LHCN-M2 (cell line): ENCODE measurements around the gene ABI1. TPM values are rescaled to one million over a fixed set of nuclear protein-coding genes. Genes with fewer than 3 reads are reported as not detected.
A peak's percentile ranks its signal among the peaks of the same experiment; 100 is the strongest.

Source experiments
- DNase-seq: peaks from one replicate; pipeline ENCODE4 v3.0.0-alpha.2; 2012; ENCODE audit warnings: low read depth
- total RNA-seq: library from RNA; depleted of rRNA; stranded (reverse); fragments of >200 nt; gene quantifications from 2 replicates; pipeline ENCODE4 v1.2.3, GENCODE V29; 2014

Gene ABI1
- total RNA-seq, 1 experiment from 2014 or later, result 42.8 TPM

- DNase-seq, result no peak
Measured at GRCh38 chr10:26855186-26855585, 5.6 kb downstream of the ABI1 start.

- no peak for DNase-seq
Measured at GRCh38 chr10:26854524-26854923, 6.2 kb downstream of the ABI1 start.

GRCh38 chr10:26844396-26844975, 16.3 kb downstream of the ABI1 start:
- DNase-seq, result no peak

- DNase-seq, result no peak
Measured at GRCh38 chr10:26843736-26844135, 17.0 kb downstream of the ABI1 start.

- no peak for DNase-seq
Measured at GRCh38 chr10:26841733-26842317, 18.9 kb downstream of the ABI1 start.

- DNase-seq, result no peak
Measured at GRCh38 chr10:26840938-26841732, 19.6 kb downstream of the ABI1 start.

GRCh38 chr10:26839966-26840627, 20.7 kb downstream of the ABI1 start:
- DNase-seq, result no peak

GRCh38 chr10:26837139-26837538, 23.6 kb downstream of the ABI1 start:
- DNase-seq, result no peak

- no peak for DNase-seq
Measured at GRCh38 chr10:26835025-26835424, 25.7 kb downstream of the ABI1 start.

GRCh38 chr10:26832960-26833359, 27.8 kb downstream of the ABI1 start:
- DNase-seq, result no peak

- no peak for DNase-seq
Measured at GRCh38 chr10:26831936-26832335, 28.8 kb downstream of the ABI1 start.

GRCh38 chr10:26829810-26830515, 30.8 kb downstream of the ABI1 start:
- DNase-seq, result no peak

GRCh38 chr10:26824015-26824690, 36.6 kb downstream of the ABI1 start:
- no peak for DNase-seq

GRCh38 chr10:26821699-26822570, 38.8 kb downstream of the ABI1 start:
- peak; percentile 12 for DNase-seq

- DNase-seq, result no peak
Measured at GRCh38 chr10:26815500-26815899, 45.3 kb downstream of the ABI1 start.

- DNase-seq, result no peak
Measured at GRCh38 chr10:26810435-26811026, 50.2 kb downstream of the ABI1 start.

- DNase-seq, result no peak
Measured at GRCh38 chr10:26809973-26810372, 50.8 kb downstream of the ABI1 start.

- DNase-seq, result no peak
Measured at GRCh38 chr10:26807532-26807931, 53.2 kb downstream of the ABI1 start.

GRCh38 chr10:26806557-26806956, 54.2 kb downstream of the ABI1 start:
- DNase-seq, result no peak
